K562 (cell line): Measurements from ENCODE around the gene CSTPP1. TPM values are rescaled to one million over a fixed set of nuclear protein-coding genes. Genes with fewer than 3 reads are reported as not detected.

ENCODE experiments used
- ATAC-seq: fragments of 200-7000 bp; cut with Tn5 transposase; 3 replicates; pipeline ENCODE4 v1.9.1; 2020; ENCODE audit warnings: moderate library complexity
- BruUV-seq: library from RNA; stranded (reverse); fragments of 400-500 nt; replicated peaks from 2 replicates; lab custom pipeline; 2021; lab: Mats Ljungman, UMichigan
- CTCF ChIA-PET: fragments of 300-600 bp; formaldehyde crosslinking; extraction: SDS; loops from one replicate; lab custom pipeline; 2021; ENCODE audit warnings: low intra/inter-chr PET ratio; lab: Yijun Ruan, JAX
- POLR2A ChIA-PET: fragments of 300-600, 350-650 bp; sonication (Branson Sonifier 250); formaldehyde crosslinking; extraction: SDS; loops from one replicate; lab custom pipeline; 2021; ENCODE audit warnings: antibody characterized with exemption, inconsistent platforms; lab: Yijun Ruan, JAX
- DNase-seq, 4 experiments: peaks; one replicate each; pipeline versions ENCODE4 v3.0.0 to v3.0.0-alpha.2; 2011 to 2018; ENCODE audit warnings: low spot score in 3 of 4, mixed read lengths in 3 of 4; ENCODE audit errors: extremely low read depth in 1 of 4
- FAIRE-seq: peaks from 2 replicates; lab custom pipeline; 2011; peaks lifted over from hg19 to GRCh38; lab: Jason Lieb, UNC
- H2AFZ ChIP-seq: 2 replicates; pipeline ENCODE4 v1.6.0; 2011; ENCODE audit warnings: low read depth, low read length, control low read depth, inconsistent platforms
- H3K27ac ChIP-seq: fragments of 200-600 bp; 3 replicates; pipeline ENCODE4 v1.8.0; 2011; ENCODE audit warnings: low read depth, mild to moderate bottlenecking, control low read depth, inconsistent platforms, low read length, moderate library complexity, mixed read lengths; ENCODE audit errors: extremely low read depth
- H3K27me3 ChIP-seq, 2 experiments: fragments of 300-600 bp in 1 of 2; 2 replicates in 1 of 2; 3 replicates in 1 of 2; pipeline versions ENCODE4 v1.6.0 to v1.8.0; 2011; ENCODE audit warnings: inconsistent platforms in 2 of 2, low read length in 2 of 2, mild to moderate bottlenecking in 1 of 2, mixed read lengths in 1 of 2, moderate library complexity in 1 of 2; ENCODE audit not compliant: control insufficient read depth in 2 of 2, insufficient read depth in 2 of 2
- H3K36me3 ChIP-seq: fragments of 300-600 bp; 3 replicates; pipeline ENCODE4 v1.8.0; 2011; ENCODE audit warnings: mild to moderate bottlenecking, low read length, inconsistent platforms; ENCODE audit not compliant: control insufficient read depth, insufficient read depth
- H3K4me1 ChIP-seq, 2 experiments: fragments of 200-600 bp in 1 of 2; replicated peaks in 1 of 2; 2 replicates in 1 of 2; 3 replicates in 1 of 2; pipeline versions ENCODE4 v1.5.1 to v1.8.0; 2011; ENCODE audit warnings: inconsistent platforms in 2 of 2, low read length in 2 of 2, mild to moderate bottlenecking in 1 of 2, mixed read lengths in 1 of 2, moderate library complexity in 1 of 2; ENCODE audit not compliant: control insufficient read depth in 2 of 2, insufficient read depth in 2 of 2
- H3K4me2 ChIP-seq: 2 replicates; pipeline ENCODE4 v1.6.1; 2011; ENCODE audit warnings: low read length, control low read depth, inconsistent platforms, mixed read lengths; ENCODE audit not compliant: insufficient read depth
- H3K4me3 ChIP-seq: fragments of 200-600 bp; sonication (generic), shearing (Covaris generic); 2 replicates; pipeline ENCODE4 v1.5.1; 2016; ENCODE audit warnings: control low read depth, inconsistent platforms
- H3K79me2 ChIP-seq: fragments of 200-600 bp; 3 replicates; pipeline ENCODE4 v1.8.0; 2011; ENCODE audit warnings: low read length, inconsistent platforms; ENCODE audit not compliant: control insufficient read depth, insufficient read depth
- H3K9ac ChIP-seq, 2 experiments: 2 replicates each; pipeline versions ENCODE4 v1.6.0 to v1.6.1; 2011; ENCODE audit warnings: low read depth in 2 of 2, low read length in 2 of 2, control low read depth in 1 of 2, inconsistent platforms in 1 of 2, mild to moderate bottlenecking in 1 of 2, mixed read lengths in 1 of 2; ENCODE audit not compliant: insufficient read depth in 1 of 2
- H3K9me1 ChIP-seq: one replicate; pipeline ENCODE4 v1.6.0; 2011; ENCODE audit warnings: inconsistent platforms, mild to moderate bottlenecking, low read length, moderate library complexity; ENCODE audit not compliant: control insufficient read depth, insufficient read depth
- H3K9me3 ChIP-seq: replicated peaks from 2 replicates; pipeline ENCODE4 v1.5.1; 2011; ENCODE audit warnings: low read depth, low read length, inconsistent platforms; ENCODE audit not compliant: control insufficient read depth, insufficient read depth
- H4K20me1 ChIP-seq: replicated peaks from 2 replicates; pipeline ENCODE4 v1.6.1; 2011; ENCODE audit warnings: low read length, inconsistent platforms, mixed read lengths; ENCODE audit not compliant: control insufficient read depth, insufficient read depth
- BCOR ChIP-seq: fragments of 450-650 bp; IDR thresholded peaks from 2 replicates; pipeline ENCODE4 v1.6.1; 2016
- ESRRB ChIP-seq: fragments of 250-450 bp; sonication (Bioruptor Pico); IDR thresholded peaks from 2 replicates; pipeline ENCODE4 v1.5.0; 2020; ENCODE audit warnings: mild to moderate bottlenecking, moderate library complexity, borderline replicate concordance
- SIX5 ChIP-seq, 2 experiments: IDR thresholded peaks; 2 replicates each; pipeline ENCODE4 v1.6.1; 2011; ENCODE audit warnings: low read length in 2 of 2, borderline replicate concordance in 1 of 2, low read depth in 1 of 2, mild to moderate bottlenecking in 1 of 2, moderate library complexity in 1 of 2; ENCODE audit not compliant: insufficient read depth in 1 of 2
- ZFP36 ChIP-seq: fragments of 150-350 bp; IDR thresholded peaks from 2 replicates; pipeline ENCODE4 v1.6.1; 2018; ENCODE audit warnings: low read length, low read depth; ENCODE audit not compliant: partially characterized antibody
- ZMIZ1 ChIP-seq, 2 experiments: fragments of 150-350 bp in 1 of 2; IDR thresholded peaks; 2 replicates each; pipeline ENCODE4 v1.6.1; 2012 to 2016; ENCODE audit warnings: low read depth in 2 of 2, low read length in 2 of 2, mild to moderate bottlenecking in 1 of 2, moderate library complexity in 1 of 2
- WGBS: fragments of 100-300 bp; shearing (Covaris generic); methylation state at CpG from one replicate; pipeline ENCODE4 v1.1.6; 2016; ENCODE audit warnings: low coverage, mixed read lengths; ENCODE audit not compliant: insufficient coverage; ENCODE audit errors: missing lambda C conversion rate; 5-methylcytosine and 5-hydroxymethylcytosine counted together
- in situ Hi-C: fragments of 300-500 bp; cut with MboI; formaldehyde crosslinking; loops from 4 replicates; pipeline ENCODE4 v1.15.0; 2018; ENCODE audit warnings: inconsistent platforms, mixed read lengths
- intact Hi-C: fragments of 100-400 bp; cut with micrococcal nuclease; formaldehyde crosslinking; loops from 2 replicates; pipeline ENCODE4 v1.14.2; 2022
- polyA plus RNA-seq, 8 experiments: library from polyadenylated mRNA; depleted of rRNA in 4 of 8; stranded (reverse) in 5 of 8; unstranded in 3 of 8; fragments of >200 nt; fragmentation: Nextera tagmentation in 2 of 8; fragmentation: Illumina TruSeq in 1 of 8; extraction: Ambion mirVana in 2 of 8; extraction: Trizol in 1 of 8; gene quantifications; 2 replicates each; pipeline versions ENCODE4 v1.2.1 to v1.2.3, GENCODE V29; 2011 to 2014; ENCODE audit warnings: inconsistent platforms in 1 of 8, missing spikeins in 1 of 8
- total RNA-seq, 7 experiments: library from RNA; depleted of rRNA in 6 of 7; stranded (reverse); fragments of >200 nt in 6 of 7; fragmentation: Illumina TruSeq in 2 of 7; extraction: Trizol in 2 of 7; gene quantifications; 2 replicates each; pipeline versions ENCODE4 v1.2.1 to v1.2.3, GENCODE V29; 2011 to 2021; ENCODE audit warnings: low replicate concordance in 1 of 7

The CSTPP1 gene
- total and polyA plus RNA-seq, 9 of the 15 experiments (the other 6 are each of a cell fraction or from before 2014, with no cell fraction given) = 6.5 to 17.8 (median 9.2) TPM

- Histone ChIP-seq H3K4me2 (no peak overlapping the region), H3K27ac (no peak overlapping the region), H3K79me2 (peaks cover 15% of the 10 kb centered on the region), H3K9me3 (no peaks in the 10 kb centered on the region), H3K4me3 (no peak overlapping the region), H4K20me1 (0 out of 2 replicates have a peak, but pooled peaks cover 6% of the 10 kb centered on the region), H3K9ac (peak overlapping the region in 1 of 2 experiments; percentile 18; a peak in 1 of 4 replicates), H3K4me1 (peaks cover 16 to 41% of the 10 kb centered on the region in 2 experiments), H2AFZ (no peak overlapping the region), H3K36me3 (peaks cover 17% of the 10 kb centered on the region; the same call in 2 of the 3 replicates), H3K9me1 (peaks cover 3% of the 10 kb centered on the region), H3K27me3 (no peaks in the 10 kb centered on the region)
- POLR2A ChIA-PET = interaction anchor here (0.6 to 0.8 kb wide), 4 partner anchors 22 to 236 kb away, joined by 3 read pairs; no protein-coding TSS in a partner anchor
- in situ Hi-C loops (no loop called here), intact Hi-C loops (no loop called here)
- no peak for ATAC-seq
- FAIRE-seq = no peak
- no peak for TF ChIP-seq SIX5 (IDR thresholded peaks at IDR 0.05; ENCODE audit: borderline replicate concordance in 1 of 2, insufficient read depth in 1 of 2, low read depth in 1 of 2, low read length in 2 of 2)
- BruUV-seq = no TSS peak
- 85% methylated on average over 32 of the region's 35 CpGs for WGBS
- no peak for DNase-seq
- CTCF ChIA-PET = no interaction called here
These were observed 243.6 kb downstream of the CSTPP1 start for GRCh38 chr11:47180006-47180787.

GRCh38 chr11:47181271-47181670 is 244.7 kb downstream of the CSTPP1 start:
- CTCF ChIA-PET = no interaction called here
- WGBS = 42% methylated on average over 6 of the region's 6 CpGs
- in situ Hi-C loops (no loop called here), intact Hi-C loops (no loop called here)
- H3K9me1 ChIP-seq = no peaks in the 10 kb centered on the region
- FAIRE-seq (no peak), DNase-seq (no peak), ATAC-seq (no peak)
- H3K79me2 ChIP-seq = peaks cover 5% of the 10 kb centered on the region
- no peaks in the 10 kb centered on the region for H3K9me3 ChIP-seq
- no peak overlapping the region for H3K4me2 ChIP-seq
- H3K27me3 ChIP-seq = no peaks in the 10 kb centered on the region
- no peak overlapping the region for H2AFZ ChIP-seq
- peaks cover 8 to 50% of the 10 kb centered on the region in 2 experiments for H3K4me1 ChIP-seq
- no peak overlapping the region for H3K27ac ChIP-seq
- peaks cover 8% of the 10 kb centered on the region; the same call in 2 of the 3 replicates for H3K36me3 ChIP-seq
- BruUV-seq = no TSS peak
- no peak overlapping the region for H3K9ac ChIP-seq
- POLR2A ChIA-PET = interaction anchor here (0.6 to 0.8 kb wide), 3 partner anchors 19 to 156 kb away, joined by 3 read pairs; no protein-coding TSS in a partner anchor
- no peak overlapping the region for H3K4me3 ChIP-seq
- no peaks in the 10 kb centered on the region for H4K20me1 ChIP-seq
- peak; percentile 36 for TF ChIP-seq ZFP36
- TF ChIP-seq ZMIZ1 (IDR thresholded peaks at IDR 0.05; ENCODE audit: low read depth in 2 of 2, low read length in 2 of 2) = no peak
- TF ChIP-seq ESRRB (CRISPR knock-in tag) = no peak
- TF ChIP-seq BCOR = 0 out of 2 replicates have a peak, but pooled peaks have one; percentile 25
